ENCODE measurements around the gene EEF1AKMT4.

DNA sequence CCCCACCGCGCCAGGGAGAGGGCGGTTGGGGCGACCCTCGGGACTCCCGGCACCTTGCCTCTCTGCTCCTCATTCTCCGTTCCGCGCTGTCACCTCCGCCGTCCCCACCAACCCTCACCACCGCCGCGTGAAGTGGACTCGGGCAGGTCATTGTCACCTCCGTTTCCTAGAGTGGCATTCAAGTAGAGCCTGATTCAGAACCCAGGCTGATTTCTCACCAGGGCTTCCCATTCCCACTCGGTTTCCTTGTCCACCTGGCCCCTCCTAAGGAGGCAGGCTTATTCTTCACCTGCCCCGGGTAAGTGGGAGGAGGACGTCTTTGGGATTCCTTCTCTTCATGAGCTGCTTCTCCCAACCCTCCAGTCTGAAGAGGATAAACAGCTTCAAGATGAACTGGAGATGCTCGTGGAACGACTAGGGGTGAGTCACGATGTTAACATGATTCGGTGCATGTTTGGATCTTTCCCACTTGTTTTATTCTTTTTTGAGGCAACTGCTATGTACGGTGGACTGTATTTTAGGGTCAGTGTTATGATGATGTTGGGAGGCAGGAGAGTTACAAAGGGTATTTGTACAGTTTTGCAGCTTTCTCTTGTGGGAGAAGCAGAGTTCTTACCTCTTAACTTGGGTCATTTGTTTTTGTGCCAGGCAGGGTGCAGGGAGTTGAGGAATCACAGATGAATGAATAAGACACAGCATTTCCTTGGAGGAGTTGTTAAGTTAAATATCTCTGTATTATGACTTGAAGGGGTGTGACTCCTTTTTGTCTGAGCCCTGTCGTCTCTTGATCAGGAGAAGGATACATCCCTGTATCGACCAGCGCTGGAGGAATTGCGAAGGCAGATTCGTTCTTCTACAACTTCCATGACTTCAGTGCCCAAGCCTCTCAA is 50.3 kb downstream of the EEF1AKMT4 start:
- TF ChIP-seq, protein P1, sequence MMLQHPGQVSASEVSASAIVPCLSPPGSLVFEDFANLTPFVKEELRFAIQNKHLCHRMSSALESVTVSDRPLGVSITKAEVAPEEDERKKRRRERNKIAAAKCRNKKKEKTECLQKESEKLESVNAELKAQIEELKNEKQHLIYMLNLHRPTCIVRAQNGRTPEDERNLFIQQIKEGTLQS (IDR thresholded peaks at IDR 0.05; ENCODE audit: borderline replicate concordance, extremely low read depth, low read depth, low read length) = no peak
- TF ChIP-seq, protein P2, sequence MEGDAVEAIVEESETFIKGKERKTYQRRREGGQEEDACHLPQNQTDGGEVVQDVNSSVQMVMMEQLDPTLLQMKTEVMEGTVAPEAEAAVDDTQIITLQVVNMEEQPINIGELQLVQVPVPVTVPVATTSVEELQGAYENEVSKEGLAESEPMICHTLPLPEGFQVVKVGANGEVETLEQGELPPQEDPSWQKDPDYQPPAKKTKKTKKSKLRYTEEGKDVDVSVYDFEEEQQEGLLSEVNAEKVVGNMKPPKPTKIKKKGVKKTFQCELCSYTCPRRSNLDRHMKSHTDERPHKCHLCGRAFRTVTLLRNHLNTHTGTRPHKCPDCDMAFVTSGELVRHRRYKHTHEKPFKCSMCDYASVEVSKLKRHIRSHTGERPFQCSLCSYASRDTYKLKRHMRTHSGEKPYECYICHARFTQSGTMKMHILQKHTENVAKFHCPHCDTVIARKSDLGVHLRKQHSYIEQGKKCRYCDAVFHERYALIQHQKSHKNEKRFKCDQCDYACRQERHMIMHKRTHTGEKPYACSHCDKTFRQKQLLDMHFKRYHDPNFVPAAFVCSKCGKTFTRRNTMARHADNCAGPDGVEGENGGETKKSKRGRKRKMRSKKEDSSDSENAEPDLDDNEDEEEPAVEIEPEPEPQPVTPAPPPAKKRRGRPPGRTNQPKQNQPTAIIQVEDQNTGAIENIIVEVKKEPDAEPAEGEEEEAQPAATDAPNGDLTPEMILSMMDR (IDR thresholded peaks at IDR 0.05 in 2 of 3, conservative IDR thresholded peaks at IDR 0.05 in 1 of 3; ENCODE audit: control insufficient read depth in 2 of 3, extremely low read depth in 1 of 3, insufficient read depth in 1 of 3, low read depth in 3 of 3, low read length in 3 of 3) = no peak
- TF ChIP-seq RAD21 (IDR thresholded peaks at IDR 0.05; ENCODE audit: insufficient read depth, low read depth, low read length) (no peak), CHD4 (IDR thresholded peaks at IDR 0.05) (no peak), NFIC (IDR thresholded peaks at IDR 0.05; ENCODE audit: low read depth, low read length) (no peak), IKZF2 (IDR thresholded peaks at IDR 0.05) (no peak), SRF (IDR thresholded peaks at IDR 0.05; ENCODE audit: low read depth in 2 of 2, low read length in 2 of 2) (no peak), YY1 (IDR thresholded peaks at IDR 0.05; ENCODE audit: low read depth, low read length) (no peak), MYC (IDR thresholded peaks at IDR 0.05; ENCODE audit: insufficient read depth, insufficient read length, insufficient replicate concordance, low read length, severe bottlenecking) (no peak), JUNB (IDR thresholded peaks at IDR 0.05) (no peak), TARDBP (IDR thresholded peaks at IDR 0.05; ENCODE audit: borderline replicate concordance) (no peak), EZH2 (IDR thresholded peaks at IDR 0.05; ENCODE audit: borderline replicate concordance, control insufficient read depth, low read depth, low read length) (no peak)
- TF ChIP-seq, protein P3, sequence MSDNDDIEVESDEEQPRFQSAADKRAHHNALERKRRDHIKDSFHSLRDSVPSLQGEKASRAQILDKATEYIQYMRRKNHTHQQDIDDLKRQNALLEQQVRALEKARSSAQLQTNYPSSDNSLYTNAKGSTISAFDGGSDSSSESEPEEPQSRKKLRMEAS (IDR thresholded peaks at IDR 0.05; ENCODE audit: low read depth, low read length) = no peak
